GM19239 (cell line): ENCODE measurements around the gene TMEM150A.
"Not testable (repeated sequence)": the region's sequence is repeated elsewhere in the genome, so short reads cannot be mapped to it uniquely, and the experiment has no call there.

Experiments
- DNase-seq: peaks from one replicate; pipeline ENCODE4 v3.0.0; 2011; ENCODE audit warnings: low spot score; ENCODE audit not compliant: insufficient read length
- FAIRE-seq: peaks from 2 replicates; lab custom pipeline; 2011; peaks lifted over from hg19 to GRCh38; lab: Jason Lieb, UNC

The TMEM150A gene

GRCh38 chr2:85595301-85596025, 7.0 kb downstream of the TMEM150A start, which contains the start of gene RNF181:
TSS of gene RNF181 (plus strand) at chr2:85595745. CDS start at chr2:85595764, 19 bp downstream.
- peak; percentile 99 for FAIRE-seq
- peak; percentile 95 for DNase-seq

GRCh38 chr2:85594715-85595300, 7.7 kb downstream of the TMEM150A start:
- FAIRE-seq = no peak
- DNase-seq = no peak

GRCh38 chr2:85593023-85593422, 9.5 kb downstream of the TMEM150A start:
- FAIRE-seq (no peak), DNase-seq (no peak)

- FAIRE-seq, DNase-seq: not testable (repeated sequence)
These were observed 10.2 kb downstream of the TMEM150A start for GRCh38 chr2:85592299-85592698.

- no peak for FAIRE-seq
- no peak for DNase-seq
These were observed 10.9 kb downstream of the TMEM150A start for GRCh38 chr2:85591563-85591962.

GRCh38 chr2:85590950-85591349, 11.5 kb downstream of the TMEM150A start:
- DNase-seq (no peak), FAIRE-seq (no peak)

GRCh38 chr2:85589982-85590791, 12.3 kb downstream of the TMEM150A start:
- FAIRE-seq (no peak), DNase-seq (no peak)

GRCh38 chr2:85589181-85589580, 13.3 kb downstream of the TMEM150A start:
- DNase-seq (no peak), FAIRE-seq (no peak)

GRCh38 chr2:85588645-85589044, 13.9 kb downstream of the TMEM150A start:
- DNase-seq (no peak), FAIRE-seq (no peak)

GRCh38 chr2:85588236-85588635, 14.3 kb downstream of the TMEM150A start:
- DNase-seq (no peak), FAIRE-seq (no peak)

GRCh38 chr2:85585781-85586105, 16.8 kb downstream of the TMEM150A start:
- FAIRE-seq (no peak), DNase-seq (no peak)

- peak; percentile 74 for FAIRE-seq
- DNase-seq = no peak
These were observed 17.4 kb downstream of the TMEM150A start for GRCh38 chr2:85584857-85585780.

- FAIRE-seq = no peak
- peak; percentile 66 for DNase-seq
These were observed 18.1 kb downstream of the TMEM150A start, which contains the start of gene VAMP5 for GRCh38 chr2:85584354-85584856. TSS of gene VAMP5 (plus strand) at chr2:85584431. CDS start at chr2:85584491, 60 bp downstream.

- FAIRE-seq = no peak
- no peak for DNase-seq
These were observed 18.7 kb downstream of the TMEM150A start for GRCh38 chr2:85583667-85584353.

GRCh38 chr2:85582492-85582891, 20.0 kb downstream of the TMEM150A start:
- no peak for FAIRE-seq

GRCh38 chr2:85580206-85580605, 22.3 kb downstream of the TMEM150A start:
- FAIRE-seq = no peak
- no peak for DNase-seq

More at GRCh38 chr2:85582492-85582891, 20.0 kb downstream of the TMEM150A start:
- no peak for DNase-seq

GRCh38 chr2:85579266-85579935, 23.1 kb downstream of the TMEM150A start:
- FAIRE-seq (peak; percentile 14), DNase-seq (no peak)
